ENCODE results near the gene AASDH.
"Not testable (repeated sequence)": the region's sequence is repeated elsewhere in the genome, so short reads cannot be mapped to it uniquely, and the experiment has no call there.

The AASDH gene

GRCh38 chr4:56400560-56400959 is 13.3 kb upstream of the AASDH start:
- DNase-seq (ENCODE audit: low read depth) = no peak

GRCh38 chr4:56391270-56391669 is 4.0 kb upstream of the AASDH start:
- DNase-seq (ENCODE audit: low read depth) = no peak

GRCh38 chr4:56389558-56389957 is 2.3 kb upstream of the AASDH start:
- no peak for DNase-seq (ENCODE audit: low read depth)

- DNase-seq (ENCODE audit: low read depth) = no peak
These were observed 1.0 kb upstream of the AASDH start for GRCh38 chr4:56388306-56388705.

GRCh38 chr4:56386091-56386490 is 1.2 kb downstream of the AASDH start:
- DNase-seq (ENCODE audit: low read depth) = no peak

GRCh38 chr4:56375458-56375857 is 11.8 kb downstream of the AASDH start:
- DNase-seq (ENCODE audit: low read depth) = no peak

GRCh38 chr4:56374956-56375355 is 12.3 kb downstream of the AASDH start:
- no peak for DNase-seq (ENCODE audit: low read depth)

- no peak for DNase-seq (ENCODE audit: low read depth)
These were observed 14.5 kb downstream of the AASDH start for GRCh38 chr4:56372774-56373173.

- no peak for DNase-seq (ENCODE audit: low read depth)
These were observed 15.7 kb downstream of the AASDH start for GRCh38 chr4:56371426-56372220.

GRCh38 chr4:56370377-56370776 is 16.9 kb downstream of the AASDH start:
- DNase-seq (ENCODE audit: low read depth) = no peak

GRCh38 chr4:56362981-56363380 is 24.3 kb downstream of the AASDH start:
- DNase-seq (ENCODE audit: low read depth) = not testable (repeated sequence)

GRCh38 chr4:56360071-56360470 is 27.2 kb downstream of the AASDH start:
- DNase-seq (ENCODE audit: low read depth) = no peak

- DNase-seq (ENCODE audit: low read depth) = no peak
These were observed 30.6 kb downstream of the AASDH start for GRCh38 chr4:56356650-56357049.

- DNase-seq (ENCODE audit: low read depth) = no peak
These were observed 38.7 kb downstream of the AASDH start for GRCh38 chr4:56348576-56348975.

- DNase-seq (ENCODE audit: low read depth) = no peak
These were observed 41.8 kb downstream of the AASDH start for GRCh38 chr4:56345458-56345857.

GRCh38 chr4:56342746-56343145 is 44.5 kb downstream of the AASDH start:
- no peak for DNase-seq (ENCODE audit: low read depth)

- no peak for DNase-seq (ENCODE audit: low read depth)
These were observed 56.6 kb downstream of the AASDH start for GRCh38 chr4:56330691-56331090.

- no peak for DNase-seq (ENCODE audit: low read depth)
These were observed 60.9 kb downstream of the AASDH start for GRCh38 chr4:56326363-56326762.

GRCh38 chr4:56324011-56324610 is 63.2 kb downstream of the AASDH start:
- no peak for DNase-seq (ENCODE audit: low read depth)

- DNase-seq (ENCODE audit: low read depth) = no peak
These were observed 64.0 kb downstream of the AASDH start for GRCh38 chr4:56323327-56323726.

GRCh38 chr4:56321251-56321650 is 66.0 kb downstream of the AASDH start:
- no peak for DNase-seq (ENCODE audit: low read depth)

- no peak for DNase-seq (ENCODE audit: low read depth)
These were observed 67.0 kb downstream of the AASDH start for GRCh38 chr4:56320293-56320692.

GRCh38 chr4:56318555-56318954 is 68.7 kb downstream of the AASDH start:
- DNase-seq (ENCODE audit: low read depth) = no peak

GRCh38 chr4:56317749-56318148 is 69.5 kb downstream of the AASDH start:
- DNase-seq (ENCODE audit: low read depth) = no peak

Measured in T follicular helper cell (primary cell).